GM12878 (cell line): Measurements from ENCODE around the gene SLC2A2. TPM values are rescaled to one million over a fixed set of nuclear protein-coding genes. Genes with fewer than 3 reads are reported as not detected.

ENCODE experiments used
- ATAC-seq: fragments of 200-7000 bp; cut with Tn5 transposase; 3 replicates; pipeline ENCODE4 v1.9.1; 2020; ENCODE audit warnings: mild to moderate bottlenecking, moderate library complexity
- BruUV-seq: library from RNA; stranded (reverse); fragments of 400-500 nt; replicated peaks from 2 replicates; lab custom pipeline; 2021; lab: Mats Ljungman, UMichigan
- CTCF ChIA-PET: fragments of 300-600 bp; sonication (Branson Sonifier 250); formaldehyde crosslinking; extraction: SDS; loops from one replicate; lab custom pipeline; 2021; ENCODE audit warnings: inconsistent platforms; lab: Yijun Ruan, JAX
- POLR2A ChIA-PET: fragments of 350-600 bp; formaldehyde crosslinking; extraction: SDS; loops from one replicate; lab custom pipeline; 2021; ENCODE audit warnings: inconsistent platforms; lab: Charles Lee
- RAD21 ChIA-PET: fragments of 300-600 bp; sonication (Branson Sonifier 250); formaldehyde crosslinking; loops from one replicate; lab custom pipeline; 2023; ENCODE audit warnings: antibody characterized with exemption; ENCODE audit not compliant: unreplicated experiment; lab: Charles Lee
- SMC1A ChIA-PET: fragments of 300-600 bp; sonication (Branson Sonifier 250); formaldehyde crosslinking; loops from one replicate; lab custom pipeline; 2023; ENCODE audit not compliant: unreplicated experiment, uncharacterized antibody; lab: Charles Lee
- DNase-seq: peaks from one replicate; pipeline ENCODE4 v3.0.0-alpha.2; 2011; ENCODE audit warnings: low read depth, low spot score
- FAIRE-seq: peaks from 3 replicates; lab custom pipeline; 2011; peaks lifted over from hg19 to GRCh38; lab: Jason Lieb, UNC
- H2AFZ ChIP-seq: 2 replicates; pipeline ENCODE4 v1.6.0; 2011; ENCODE audit warnings: low read depth, low read length, control low read depth; ENCODE audit not compliant: control insufficient read depth
- H3K27ac ChIP-seq: 2 replicates; pipeline ENCODE4 v1.5.1; 2011; ENCODE audit warnings: control low read depth; ENCODE audit not compliant: control insufficient read depth, insufficient read depth
- H3K27me3 ChIP-seq, 2 experiments: replicated peaks in 1 of 2; 2 replicates each; pipeline versions ENCODE4 v1.6.0 to v1.6.1; 2011; ENCODE audit warnings: low read length in 1 of 2; ENCODE audit not compliant: control insufficient read depth in 2 of 2, insufficient read depth in 2 of 2
- H3K36me3 ChIP-seq, 2 experiments: 2 replicates each; pipeline ENCODE4 v1.5.1; 2011; ENCODE audit warnings: low read length in 1 of 2; ENCODE audit not compliant: control insufficient read depth in 2 of 2, insufficient read depth in 2 of 2
- H3K4me1 ChIP-seq: 2 replicates; pipeline ENCODE4 v1.6.1; 2011; ENCODE audit warnings: mild to moderate bottlenecking, low read length, moderate library complexity, mixed read lengths; ENCODE audit not compliant: control insufficient read depth, insufficient read depth
- H3K4me2 ChIP-seq: 2 replicates; pipeline ENCODE4 v1.6.0; 2011; ENCODE audit warnings: control low read depth; ENCODE audit not compliant: control insufficient read depth, insufficient read depth
- H3K4me3 ChIP-seq: fragments of 200-600 bp; sonication (generic); 2 replicates; pipeline ENCODE4 v1.5.1; 2016
- H3K79me2 ChIP-seq: 2 replicates; pipeline ENCODE4 v1.6.0; 2011; ENCODE audit warnings: low read length; ENCODE audit not compliant: control insufficient read depth, insufficient read depth
- H3K9ac ChIP-seq: 2 replicates; pipeline ENCODE4 v1.8.0; 2011; ENCODE audit warnings: low read length, control low read depth, mixed read lengths; ENCODE audit not compliant: control insufficient read depth, insufficient read depth
- H3K9me3 ChIP-seq: replicated peaks from 3 replicates; pipeline ENCODE4 v1.5.1; 2011; ENCODE audit warnings: mild to moderate bottlenecking, low read length; ENCODE audit not compliant: control insufficient read depth, insufficient read depth
- H4K20me1 ChIP-seq: 2 replicates; pipeline ENCODE4 v1.6.0; 2011; ENCODE audit not compliant: control insufficient read depth, insufficient read depth
- BCL3 ChIP-seq: IDR thresholded peaks from 2 replicates; pipeline ENCODE4 v1.6.1; 2011; ENCODE audit warnings: borderline replicate concordance, low read depth, mild to moderate bottlenecking, moderate library complexity, low read length; ENCODE audit not compliant: insufficient read depth, poor library complexity, severe bottlenecking
- CBX5 ChIP-seq: sonication (generic); IDR thresholded peaks from 2 replicates; pipeline ENCODE4 v1.6.1; 2016; ENCODE audit warnings: low read depth, moderate library complexity, mild to moderate bottlenecking, inconsistent platforms
- CEBPZ ChIP-seq: fragments of 150-350 bp; IDR thresholded peaks from 2 replicates; pipeline ENCODE4 v1.6.1; 2016; ENCODE audit warnings: low read depth, low read length
- EGR1 ChIP-seq, 2 experiments: IDR thresholded peaks; 1 replicate in 1 of 2; 2 replicates in 1 of 2; pipeline ENCODE4 v1.6.1; 2011 to 2012; ENCODE audit warnings: low read depth in 2 of 2, low read length in 2 of 2, borderline replicate concordance in 1 of 2, mild to moderate bottlenecking in 1 of 2, moderate library complexity in 1 of 2
- ETV6 ChIP-seq, 2 experiments: fragments of 450-650 bp in 1 of 2; IDR thresholded peaks in 1 of 2; conservative IDR thresholded peaks in 1 of 2; 2 replicates each; pipeline ENCODE4 v1.6.1; 2014; ENCODE audit warnings: antibody characterized with exemption in 1 of 2, borderline replicate concordance in 1 of 2, low read depth in 1 of 2, mild to moderate bottlenecking in 1 of 2, moderate library complexity in 1 of 2
- HCFC1 ChIP-seq: fragments of 150-350 bp; IDR thresholded peaks from 2 replicates; pipeline ENCODE4 v1.6.1; 2014; ENCODE audit warnings: low read length
- LARP7 ChIP-seq: fragments of 450-650 bp; IDR thresholded peaks from 2 replicates; pipeline ENCODE4 v1.6.1; 2017; ENCODE audit warnings: mild to moderate bottlenecking
- MAX ChIP-seq: IDR thresholded peaks from 2 replicates; pipeline ENCODE4 v1.6.1; 2012; ENCODE audit warnings: low read depth, low read length, improper control_type of control experiment
- MEF2A ChIP-seq: IDR thresholded peaks from 2 replicates; pipeline ENCODE4 v1.6.1; 2011; ENCODE audit warnings: low read depth, mild to moderate bottlenecking, low read length, moderate library complexity; ENCODE audit not compliant: insufficient read depth
- MYB ChIP-seq: fragments of 150-350 bp; IDR thresholded peaks from 2 replicates; pipeline ENCODE4 v1.6.1; 2014; ENCODE audit warnings: mild to moderate bottlenecking, low read depth, low read length, borderline replicate concordance
- NKRF ChIP-seq: fragments of 450-650 bp; conservative IDR thresholded peaks from 2 replicates; pipeline ENCODE4 v1.6.1; 2017; ENCODE audit warnings: mild to moderate bottlenecking, moderate library complexity
- SP1 ChIP-seq: IDR thresholded peaks from one replicate; pipeline ENCODE4 v1.6.1; 2011; ENCODE audit warnings: low read depth, low read length
- TCF3 ChIP-seq: IDR thresholded peaks from 2 replicates; pipeline ENCODE4 v1.6.1; 2012; ENCODE audit warnings: low read depth, mild to moderate bottlenecking, low read length, borderline replicate concordance; ENCODE audit not compliant: insufficient read depth
- ZNF622 ChIP-seq: fragments of 450-650 bp; IDR thresholded peaks from 2 replicates; pipeline ENCODE4 v1.6.1; 2017; ENCODE audit warnings: mild to moderate bottlenecking, inconsistent platforms
- WGBS: methylation state at CpG from one replicate; pipeline ENCODE4 v1.1.6; 2016; ENCODE audit warnings: low lambda C conversion rate; ENCODE audit not compliant: insufficient replicate concordance, insufficient coverage; ENCODE audit errors: missing lambda C conversion rate; 5-methylcytosine and 5-hydroxymethylcytosine counted together
- in situ Hi-C: fragments of 300-500 bp; cut with MboI; formaldehyde crosslinking; loops from 9 replicates; pipeline ENCODE4 v1.14.3; 2018; ENCODE audit warnings: mixed read lengths
- intact Hi-C: fragments of 100-400 bp; cut with micrococcal nuclease; formaldehyde crosslinking; loops from one replicate; pipeline ENCODE4 v1.14.2; 2022; ENCODE audit not compliant: unreplicated experiment
- polyA plus RNA-seq, 11 experiments: library from polyadenylated mRNA; depleted of rRNA in 4 of 11; unstranded in 6 of 11; stranded (reverse) in 5 of 11; fragments of >200 nt; fragmentation: Nextera tagmentation in 4 of 11; fragmentation: Illumina TruSeq in 1 of 11; extraction: Ambion mirVana in 4 of 11; extraction: Trizol in 1 of 11; gene quantifications; 1 replicate in 1 of 11; 2 replicates in 10 of 11; pipeline versions ENCODE4 v1.2.1 to v1.2.3, GENCODE V29; 2011 to 2016; ENCODE audit warnings: inconsistent platforms in 2 of 11, missing spikeins in 2 of 11, low read depth in 1 of 11
- total RNA-seq, 4 experiments: library from RNA; depleted of rRNA in 3 of 4; stranded (reverse); fragments of >200 nt in 3 of 4; fragmentation: Illumina TruSeq in 1 of 4; extraction: Trizol in 1 of 4; gene quantifications; 2 replicates each; pipeline versions ENCODE4 v1.2.1 to v1.2.3, GENCODE V29; 2013 to 2021

Gene SLC2A2
- total and polyA plus RNA-seq, 10 of the 15 experiments (the other 5 are each of a cell fraction or from before 2014, with no cell fraction given) = 0.04 to 0.10 (median 0.04) TPM; not detected in 7

GRCh38 chr3:171044384-171044783 lies 17.9 kb upstream of the SLC2A2 start (continued):
- TF ChIP-seq CBX5 (no peak), MYB (no peak), MEF2A (no peak), ZNF622 (no peak), ETV6 (conservative IDR thresholded peaks at IDR 0.05 in 1 of 2, IDR thresholded peaks at IDR 0.05 in 1 of 2; ENCODE audit: borderline replicate concordance in 1 of 2, low read depth in 1 of 2) (no peak)

GRCh38 chr3:171039674-171040073 lies 13.2 kb upstream of the SLC2A2 start:
- WGBS = 0% methylated on average over 1 of the region's 1 CpG
- H3K79me2 ChIP-seq = no peaks in the 10 kb centered on the region
- no peak overlapping the region for H3K27ac ChIP-seq
- H3K4me1 ChIP-seq = no peaks in the 10 kb centered on the region
- POLR2A ChIA-PET = no interaction called here
- SMC1A ChIA-PET = no interaction called here
- intact Hi-C loops = loop anchor here (10.0 kb wide), 2 partner anchors 725 to 795 kb away; no protein-coding TSS in a partner anchor
- no peaks in the 10 kb centered on the region for H3K36me3 ChIP-seq
- no peak overlapping the region for H3K4me2 ChIP-seq
- RAD21 ChIA-PET = no interaction called here
- H3K9me3 ChIP-seq = no peaks in the 10 kb centered on the region
- BruUV-seq = no TSS peak
- in situ Hi-C loops = no loop called here
- DNase-seq (no peak), ATAC-seq (no peak), FAIRE-seq (no peak)
- no peaks in the 10 kb centered on the region for H4K20me1 ChIP-seq
- no peak overlapping the region for H3K4me3 ChIP-seq
- no peak overlapping the region for H3K9ac ChIP-seq
- H2AFZ ChIP-seq = no peak overlapping the region
- H3K27me3 ChIP-seq = no peaks in the 10 kb centered on the region
- CTCF ChIA-PET = no interaction called here
- TF ChIP-seq BCL3 = no peak
- no peak for TF ChIP-seq NKRF
- TF ChIP-seq MAX = no peak
- no peak for TF ChIP-seq HCFC1
- TF ChIP-seq TCF3 = no peak
- no peak for TF ChIP-seq EGR1 (IDR thresholded peaks at IDR 0.05; ENCODE audit: borderline replicate concordance in 1 of 2, low read depth in 2 of 2, low read length in 2 of 2)
- TF ChIP-seq SP1 = no peak
- no peak for TF ChIP-seq CEBPZ
- TF ChIP-seq LARP7 = no peak
